ENCODE data around the gene CCDC18. TPM values are rescaled to one million over a fixed set of nuclear protein-coding genes. Genes with fewer than 3 reads are reported as not detected.
"Not testable (repeated sequence)": the region's sequence is repeated elsewhere in the genome, so short reads cannot be mapped to it uniquely, and the experiment has no call there.

CCDC18 gene
- total RNA-seq, 1 experiment from 2014 or later, result 23.0 TPM

GRCh38 chr1:93159337-93159736 lies 21.2 kb upstream of the CCDC18 start:
- TF ChIP-seq OVOL2 (CRISPR knock-in tag; IDR thresholded peaks at IDR 0.05; ENCODE audit: borderline replicate concordance) (no peak), JUN (CRISPR knock-in tag; IDR thresholded peaks at IDR 0.05) (no peak), ZNF423 (CRISPR knock-in tag; IDR thresholded peaks at IDR 0.05) (no peak), KAT7 (CRISPR knock-in tag; IDR thresholded peaks at IDR 0.05; ENCODE audit: borderline replicate concordance) (no peak), NR2C2 (CRISPR knock-in tag; IDR thresholded peaks at IDR 0.05) (no peak), SP1 (CRISPR knock-in tag; conservative IDR thresholded peaks at IDR 0.05) (no peak), NR1H2 (CRISPR knock-in tag; IDR thresholded peaks at IDR 0.05) (no peak), ELF4 (CRISPR knock-in tag; IDR thresholded peaks at IDR 0.05; ENCODE audit: low read depth) (no peak), TP53 (CRISPR knock-in tag; IDR thresholded peaks at IDR 0.05) (no peak), FOXK1 (CRISPR knock-in tag; IDR thresholded peaks at IDR 0.05) (no peak), SOX15 (CRISPR knock-in tag; IDR thresholded peaks at IDR 0.05) (no peak), IRF2 (CRISPR knock-in tag; IDR thresholded peaks at IDR 0.05; ENCODE audit: borderline replicate concordance, low read depth) (no peak), USF1 (CRISPR knock-in tag; IDR thresholded peaks at IDR 0.05) (no peak), FOXP1 (CRISPR knock-in tag; IDR thresholded peaks at IDR 0.05; ENCODE audit: borderline replicate concordance) (no peak), NFE2L1 (CRISPR knock-in tag; IDR thresholded peaks at IDR 0.05) (no peak), RELA (CRISPR knock-in tag; IDR thresholded peaks at IDR 0.05; ENCODE audit: borderline replicate concordance) (no peak), NR3C1 (CRISPR knock-in tag; conservative IDR thresholded peaks at IDR 0.05; ENCODE audit: low read depth) (no peak), CREM (CRISPR knock-in tag; IDR thresholded peaks at IDR 0.05) (no peak)
- TF ChIP-seq, protein P1, sequence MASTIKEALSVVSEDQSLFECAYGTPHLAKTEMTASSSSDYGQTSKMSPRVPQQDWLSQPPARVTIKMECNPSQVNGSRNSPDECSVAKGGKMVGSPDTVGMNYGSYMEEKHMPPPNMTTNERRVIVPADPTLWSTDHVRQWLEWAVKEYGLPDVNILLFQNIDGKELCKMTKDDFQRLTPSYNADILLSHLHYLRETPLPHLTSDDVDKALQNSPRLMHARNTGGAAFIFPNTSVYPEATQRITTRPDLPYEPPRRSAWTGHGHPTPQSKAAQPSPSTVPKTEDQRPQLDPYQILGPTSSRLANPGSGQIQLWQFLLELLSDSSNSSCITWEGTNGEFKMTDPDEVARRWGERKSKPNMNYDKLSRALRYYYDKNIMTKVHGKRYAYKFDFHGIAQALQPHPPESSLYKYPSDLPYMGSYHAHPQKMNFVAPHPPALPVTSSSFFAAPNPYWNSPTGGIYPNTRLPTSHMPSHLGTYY (CRISPR knock-in tag; IDR thresholded peaks at IDR 0.05), result no peak
- TF ChIP-seq, protein P2, sequence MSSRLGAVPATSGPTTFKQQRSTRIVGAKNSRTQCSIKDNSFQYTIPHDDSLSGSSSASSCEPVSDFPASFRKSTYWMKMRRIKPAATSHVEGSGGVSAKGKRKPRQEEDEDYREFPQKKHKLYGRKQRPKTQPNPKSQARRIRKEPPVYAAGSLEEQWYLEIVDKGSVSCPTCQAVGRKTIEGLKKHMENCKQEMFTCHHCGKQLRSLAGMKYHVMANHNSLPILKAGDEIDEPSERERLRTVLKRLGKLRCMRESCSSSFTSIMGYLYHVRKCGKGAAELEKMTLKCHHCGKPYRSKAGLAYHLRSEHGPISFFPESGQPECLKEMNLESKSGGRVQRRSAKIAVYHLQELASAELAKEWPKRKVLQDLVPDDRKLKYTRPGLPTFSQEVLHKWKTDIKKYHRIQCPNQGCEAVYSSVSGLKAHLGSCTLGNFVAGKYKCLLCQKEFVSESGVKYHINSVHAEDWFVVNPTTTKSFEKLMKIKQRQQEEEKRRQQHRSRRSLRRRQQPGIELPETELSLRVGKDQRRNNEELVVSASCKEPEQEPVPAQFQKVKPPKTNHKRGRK (CRISPR knock-in tag; IDR thresholded peaks at IDR 0.05; ENCODE audit: borderline replicate concordance), result no peak
- Mint-ChIP-seq H3K27me3 (ENCODE audit: low read depth) (no peaks in the 10 kb centered on the region), H3K9me3 (no peaks in the 10 kb centered on the region), H3K36me3 (peaks cover 11% of the 10 kb centered on the region), H3K4me3 (no peak overlapping the region), H3K4me1 (peaks cover 20% of the 10 kb centered on the region), H3K27ac (no peak overlapping the region)
- POLR2A ChIA-PET, result no interaction called here
- CTCF ChIA-PET, result no interaction called here
- no peak for DNase-seq (ENCODE audit: low spot score)
- ATAC-seq, result no peak

- not testable (repeated sequence) for ATAC-seq
- POLR2A ChIA-PET, result interaction anchor here (0.7 kb wide), 1 partner anchor 84 kb away, joined by 3 read pairs; the partner anchor contains the start of gene MTF2
Measured at GRCh38 chr1:93163314-93163713, 17.2 kb upstream of the CCDC18 start.

GRCh38 chr1:93164816-93165215 lies 15.7 kb upstream of the CCDC18 start:
- ChIA-PET POLR2A (no interaction called here), CTCF (no interaction called here)
- no peak overlapping the region for H3K4me3 Mint-ChIP-seq
- DNase-seq (ENCODE audit: low spot score), result no peak
- ATAC-seq, result no peak
- no peaks in the 10 kb centered on the region for H3K27me3 Mint-ChIP-seq (ENCODE audit: low read depth)
- H3K27ac Mint-ChIP-seq, result peak overlapping the region; percentile 60; the same call in 1 of the 2 replicates
- H3K9me3 Mint-ChIP-seq, result peaks cover 8% of the 10 kb centered on the region
- peaks cover 19% of the 10 kb centered on the region for H3K4me1 Mint-ChIP-seq
- H3K36me3 Mint-ChIP-seq, result peaks cover 9% of the 10 kb centered on the region
- no peak for TF ChIP-seq MYBL2 (CRISPR knock-in tag; IDR thresholded peaks at IDR 0.05)
- no peak for TF ChIP-seq PREB (CRISPR knock-in tag; IDR thresholded peaks at IDR 0.05; ENCODE audit: borderline replicate concordance)
- no peak for TF ChIP-seq HMGA2 (CRISPR knock-in tag; IDR thresholded peaks at IDR 0.05)
- TF ChIP-seq ZMAT4 (CRISPR knock-in tag; IDR thresholded peaks at IDR 0.05), result no peak
- no peak for TF ChIP-seq USF1 (CRISPR knock-in tag; IDR thresholded peaks at IDR 0.05)
- TF ChIP-seq GABPB1 (CRISPR knock-in tag; IDR thresholded peaks at IDR 0.05), result no peak
- TF ChIP-seq NFE2L1 (CRISPR knock-in tag; IDR thresholded peaks at IDR 0.05), result no peak
- no peak for TF ChIP-seq SP1 (CRISPR knock-in tag; conservative IDR thresholded peaks at IDR 0.05)
- TF ChIP-seq SMAD3 (CRISPR knock-in tag; IDR thresholded peaks at IDR 0.05; ENCODE audit: borderline replicate concordance), result no peak
- no peak for TF ChIP-seq EMX1 (CRISPR knock-in tag; IDR thresholded peaks at IDR 0.05)
- TF ChIP-seq, protein P3, sequence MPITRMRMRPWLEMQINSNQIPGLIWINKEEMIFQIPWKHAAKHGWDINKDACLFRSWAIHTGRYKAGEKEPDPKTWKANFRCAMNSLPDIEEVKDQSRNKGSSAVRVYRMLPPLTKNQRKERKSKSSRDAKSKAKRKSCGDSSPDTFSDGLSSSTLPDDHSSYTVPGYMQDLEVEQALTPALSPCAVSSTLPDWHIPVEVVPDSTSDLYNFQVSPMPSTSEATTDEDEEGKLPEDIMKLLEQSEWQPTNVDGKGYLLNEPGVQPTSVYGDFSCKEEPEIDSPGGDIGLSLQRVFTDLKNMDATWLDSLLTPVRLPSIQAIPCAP (CRISPR knock-in tag; IDR thresholded peaks at IDR 0.05), result no peak

More at GRCh38 chr1:93163314-93163713, 17.2 kb upstream of the CCDC18 start:
- H3K27ac Mint-ChIP-seq; DNase-seq (ENCODE audit: low spot score); H3K4me3 Mint-ChIP-seq; H3K27me3 Mint-ChIP-seq (ENCODE audit: low read depth); H3K9me3 Mint-ChIP-seq; CTCF ChIA-PET: not testable (repeated sequence)
- H3K4me1 Mint-ChIP-seq, result peaks cover 19% of the 10 kb centered on the region
- peaks cover 14% of the 10 kb centered on the region for H3K36me3 Mint-ChIP-seq

Measured in WTC11 (cell line).